HG03342 (cell line): Measurements from ENCODE around the gene MINPP1.
A peak's percentile ranks its signal among the peaks of the same experiment; 100 is the strongest.
"Not testable (repeated sequence)": the region's sequence is repeated elsewhere in the genome, so short reads cannot be mapped to it uniquely, and the experiment has no call there.

Experiments used
- ATAC-seq: cut with Tn5 transposase; IDR thresholded peaks from one replicate; pipeline ENCODE4 v1.9.1; 2021; ENCODE audit warnings: mild to moderate bottlenecking, moderate library complexity; ENCODE audit not compliant: unreplicated experiment

The MINPP1 gene

GRCh38 chr10:87504640-87505365 is at the start of gene MINPP1:
Gene MINPP1, plus strand, starts transcription at chr10:87504893. Its CDS starts 23 bp downstream, at chr10:87504916.
- peak; percentile 78 for ATAC-seq

- not testable (repeated sequence) for ATAC-seq
These were observed 48.0 kb upstream of the MINPP1 start for GRCh38 chr10:87456586-87457220.

- not testable (repeated sequence) for ATAC-seq
These were observed 42.9 kb upstream of the MINPP1 start for GRCh38 chr10:87461751-87462150.

GRCh38 chr10:87466849-87467248 is 37.8 kb upstream of the MINPP1 start:
- not testable (repeated sequence) for ATAC-seq

GRCh38 chr10:87488733-87489132 is 16.0 kb upstream of the MINPP1 start:
- not testable (repeated sequence) for ATAC-seq

- not testable (repeated sequence) for ATAC-seq
These were observed 14.4 kb upstream of the MINPP1 start for GRCh38 chr10:87490285-87490684.

GRCh38 chr10:87492450-87492849 is 12.2 kb upstream of the MINPP1 start:
- not testable (repeated sequence) for ATAC-seq

GRCh38 chr10:87495446-87495845 is 9.2 kb upstream of the MINPP1 start:
- ATAC-seq: not testable (repeated sequence)

- ATAC-seq: not testable (repeated sequence)
These were observed 7.3 kb upstream of the MINPP1 start for GRCh38 chr10:87497386-87497785.

GRCh38 chr10:87498106-87498789 is 6.4 kb upstream of the MINPP1 start:
- ATAC-seq: not testable (repeated sequence)

GRCh38 chr10:87500646-87501048 is 4.0 kb upstream of the MINPP1 start:
- ATAC-seq: no peak

- no peak for ATAC-seq
These were observed 1.3 kb upstream of the MINPP1 start for GRCh38 chr10:87503401-87503800.

- no peak for ATAC-seq
These were observed 807 bp upstream of the MINPP1 start for GRCh38 chr10:87503886-87504285.

- ATAC-seq: no peak
These were observed 420 bp upstream of the MINPP1 start for GRCh38 chr10:87504307-87504639.

- peak; percentile 51 for ATAC-seq
These were observed 846 bp downstream of the MINPP1 start for GRCh38 chr10:87505366-87506111.

GRCh38 chr10:87506956-87507355 is 2.3 kb downstream of the MINPP1 start:
- no peak for ATAC-seq

GRCh38 chr10:87507879-87508483 is 3.3 kb downstream of the MINPP1 start:
- no peak for ATAC-seq

GRCh38 chr10:87508837-87509236 is 4.1 kb downstream of the MINPP1 start:
- no peak for ATAC-seq

- ATAC-seq: no peak
These were observed 5.3 kb downstream of the MINPP1 start for GRCh38 chr10:87510025-87510424.

- no peak for ATAC-seq
These were observed 6.8 kb downstream of the MINPP1 start for GRCh38 chr10:87511526-87511925.

- no peak for ATAC-seq
These were observed 14.2 kb downstream of the MINPP1 start for GRCh38 chr10:87518937-87519336.
